ACC112 (cell line): Measurements from ENCODE around the gene VWDE.
"Not testable (repeated sequence)": the region's sequence is repeated elsewhere in the genome, so short reads cannot be mapped to it uniquely, and the experiment has no call there.

Source experiments
- H2AFZ ChIP-seq: fragments of 200-600 bp; sonication (generic); one replicate; pipeline ENCODE4 v1.6.0; 2017; ENCODE audit warnings: antibody characterized with exemption, low read length; ENCODE audit not compliant: unreplicated experiment
- H3K27ac ChIP-seq: fragments of 200-600 bp; sonication (generic); 2 replicates; pipeline ENCODE4 v1.5.1; 2014; ENCODE audit warnings: low read depth, mild to moderate bottlenecking, antibody characterized with exemption, low read length, moderate library complexity
- H3K27me3 ChIP-seq: fragments of 200-600 bp; sonication (generic); 2 replicates; pipeline ENCODE4 v1.6.1; 2014; ENCODE audit warnings: mild to moderate bottlenecking, antibody characterized with exemption, low read length, moderate library complexity, mixed read lengths; ENCODE audit not compliant: insufficient read depth
- H3K36me3 ChIP-seq: fragments of 200-600 bp; sonication (generic); 2 replicates; pipeline ENCODE4 v1.6.1; 2016; ENCODE audit warnings: mild to moderate bottlenecking, antibody characterized with exemption, low read length, moderate library complexity, mixed read lengths; ENCODE audit not compliant: insufficient read depth
- H3K4me1 ChIP-seq: fragments of 200-600 bp; sonication (generic); one replicate; pipeline ENCODE4 v1.6.1; 2016; ENCODE audit warnings: low read length, mixed read lengths; ENCODE audit not compliant: insufficient read depth, unreplicated experiment, control insufficient read depth
- H3K4me3 ChIP-seq: fragments of 200-600 bp; sonication (generic); 2 replicates; pipeline ENCODE4 v1.5.1; 2014; ENCODE audit warnings: mild to moderate bottlenecking, low read depth, low read length
- H3K79me2 ChIP-seq: fragments of 200-600 bp; sonication (generic); one replicate; pipeline ENCODE4 v1.6.0; 2016; ENCODE audit warnings: low read length; ENCODE audit not compliant: control insufficient read depth, unreplicated experiment, insufficient read depth

Gene VWDE

DNA sequence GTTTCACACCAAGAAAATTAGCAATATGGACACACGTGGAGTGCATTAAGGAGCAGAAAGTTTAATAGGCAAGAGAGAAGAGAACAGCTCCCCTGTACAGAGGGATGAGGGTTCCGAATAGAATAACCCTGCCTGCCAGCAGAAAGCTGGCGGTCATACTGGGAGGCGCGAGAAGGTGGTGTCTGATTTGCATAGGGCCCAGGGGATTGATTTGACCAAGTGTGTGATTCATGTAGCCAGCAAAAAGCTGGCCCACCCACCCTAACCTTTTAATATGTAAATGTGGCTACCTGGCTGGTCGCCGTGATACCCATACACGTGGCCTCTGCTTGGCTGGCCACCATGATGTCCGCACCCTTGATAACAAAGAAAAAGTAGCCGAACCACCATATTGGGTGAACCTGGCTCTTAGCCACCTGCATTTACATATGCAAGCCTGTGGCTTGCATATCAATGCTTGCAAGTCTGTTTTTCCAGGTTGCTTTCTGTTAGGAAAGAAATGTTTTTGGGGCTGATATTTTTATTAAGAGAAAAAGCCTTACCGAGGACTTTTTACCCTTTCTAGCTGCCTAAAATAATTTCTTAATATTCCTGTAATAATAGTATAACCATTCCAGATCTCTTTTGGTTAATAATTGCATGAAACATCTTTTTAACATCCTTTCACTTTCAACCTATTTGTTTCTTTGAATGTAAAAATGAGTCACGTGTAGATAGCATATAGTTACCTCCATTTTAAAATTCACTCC lies 20.5 kb upstream of the VWDE start:
- no peaks in the 10 kb centered on the region for H3K27me3 ChIP-seq
- no peaks in the 10 kb centered on the region for H3K36me3 ChIP-seq
- peak overlapping the region; percentile 54 for H3K27ac ChIP-seq
- peak overlapping the region; percentile 23 for H2AFZ ChIP-seq
- no peaks in the 10 kb centered on the region for H3K79me2 ChIP-seq
- H3K4me3 ChIP-seq: peak overlapping the region; percentile 54; the same call in 1 of the 2 replicates
- peaks cover 25% of the 10 kb centered on the region for H3K4me1 ChIP-seq

DNA sequence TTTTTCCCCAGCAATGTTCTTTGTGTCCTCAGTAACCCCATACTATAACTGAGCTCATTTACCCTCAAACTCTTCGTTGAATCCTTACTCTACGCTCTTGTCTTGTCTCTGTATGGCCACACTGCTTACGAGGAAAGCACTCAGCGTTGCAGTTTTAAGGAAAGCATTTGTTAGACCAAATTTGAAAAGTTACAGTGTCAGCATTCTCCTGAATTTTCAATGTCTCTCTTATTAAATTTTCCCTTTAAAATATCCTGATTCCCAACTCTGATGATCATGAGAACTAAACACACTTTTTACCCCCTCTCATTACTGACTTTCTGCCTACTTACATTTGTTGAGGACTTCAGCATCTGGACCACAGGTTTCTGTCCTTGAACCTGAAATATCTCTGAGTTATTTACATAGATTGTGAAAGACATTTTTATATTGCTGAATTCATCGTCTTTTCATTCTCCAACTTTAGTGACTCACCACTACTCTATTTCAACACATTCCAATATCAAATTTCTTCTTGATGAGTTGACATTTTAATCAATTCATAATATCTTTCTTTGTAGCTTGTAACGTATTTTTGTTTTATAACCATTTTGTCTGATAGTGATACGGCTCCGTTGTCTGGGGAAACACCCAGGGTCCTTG lies 19.8 kb upstream of the VWDE start:
- H3K4me1 ChIP-seq: peaks cover 25% of the 10 kb centered on the region
- H3K79me2 ChIP-seq: no peaks in the 10 kb centered on the region
- H3K36me3 ChIP-seq: no peaks in the 10 kb centered on the region
- H3K27ac ChIP-seq: peak overlapping the region; percentile 54
- peak overlapping the region; percentile 54; the same call in 1 of the 2 replicates for H3K4me3 ChIP-seq
- H3K27me3 ChIP-seq: no peaks in the 10 kb centered on the region
- H2AFZ ChIP-seq: peak overlapping the region; percentile 23

DNA sequence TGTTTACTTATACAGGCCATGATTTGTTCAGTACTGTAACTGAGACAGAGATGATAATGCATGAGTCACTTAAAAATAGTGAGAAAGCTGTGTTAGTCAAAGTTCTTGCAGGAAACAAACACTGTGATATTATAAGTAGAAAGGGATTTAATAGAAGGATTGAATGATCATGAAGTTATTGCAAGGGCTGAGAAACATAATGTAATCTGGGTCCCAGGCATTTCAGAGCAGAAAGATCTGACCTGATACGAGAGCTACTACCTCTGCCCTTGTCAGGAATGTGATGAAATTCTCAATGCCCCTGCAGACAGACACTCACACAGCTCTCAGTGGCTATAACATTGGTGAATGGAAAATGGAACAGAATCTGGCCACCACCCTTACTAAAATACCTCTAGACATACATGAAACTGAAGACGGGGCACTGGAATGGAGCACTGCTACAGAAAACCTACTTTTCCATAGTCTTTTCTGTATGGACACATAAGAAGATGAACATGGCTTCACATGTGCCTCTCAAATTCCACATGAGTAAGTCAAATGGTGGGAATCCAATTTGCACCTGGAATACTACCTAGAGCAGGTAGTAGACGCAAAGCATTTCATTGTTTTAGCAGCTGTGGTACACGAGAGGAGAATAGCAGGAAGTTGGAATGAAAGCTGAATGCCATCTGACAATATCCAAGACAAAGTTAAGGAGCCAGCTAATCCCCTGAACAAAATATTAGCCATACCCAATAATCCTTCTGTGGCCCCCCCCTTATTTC lies 19.1 kb upstream of the VWDE start:
- H2AFZ ChIP-seq: no peak overlapping the region
- peaks cover 25% of the 10 kb centered on the region for H3K4me1 ChIP-seq
- no peaks in the 10 kb centered on the region for H3K27me3 ChIP-seq
- no peaks in the 10 kb centered on the region for H3K36me3 ChIP-seq
- H3K4me3 ChIP-seq: peak overlapping the region; percentile 20; the same call in 1 of the 2 replicates
- H3K79me2 ChIP-seq: no peaks in the 10 kb centered on the region
- H3K27ac ChIP-seq: peak overlapping the region; percentile 54

DNA sequence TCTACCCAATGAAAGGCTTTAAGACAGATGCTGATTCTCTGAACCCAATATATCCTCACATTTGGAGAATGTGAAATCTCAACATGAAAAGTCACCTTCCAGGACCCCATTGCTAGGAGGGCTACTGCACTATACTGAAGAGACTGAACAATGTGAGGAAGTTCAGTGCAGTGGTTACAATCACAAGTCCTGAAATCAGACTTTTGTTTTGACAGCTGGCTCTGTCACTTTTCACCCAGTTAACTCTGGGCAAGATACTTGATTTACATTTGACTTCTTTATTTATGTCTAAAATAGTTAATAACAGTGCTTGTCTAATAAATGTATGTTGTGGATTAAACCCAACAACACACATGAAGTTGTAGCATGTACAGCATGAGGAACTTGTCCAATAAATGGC lies 14.8 kb upstream of the VWDE start:
- Histone ChIP-seq H3K27me3 (no peaks in the 10 kb centered on the region), H3K27ac (no peak overlapping the region), H3K4me1 (peaks cover 17% of the 10 kb centered on the region), H3K36me3 (no peaks in the 10 kb centered on the region), H2AFZ (no peak overlapping the region), H3K4me3 (no peak overlapping the region), H3K79me2 (no peaks in the 10 kb centered on the region)

DNA sequence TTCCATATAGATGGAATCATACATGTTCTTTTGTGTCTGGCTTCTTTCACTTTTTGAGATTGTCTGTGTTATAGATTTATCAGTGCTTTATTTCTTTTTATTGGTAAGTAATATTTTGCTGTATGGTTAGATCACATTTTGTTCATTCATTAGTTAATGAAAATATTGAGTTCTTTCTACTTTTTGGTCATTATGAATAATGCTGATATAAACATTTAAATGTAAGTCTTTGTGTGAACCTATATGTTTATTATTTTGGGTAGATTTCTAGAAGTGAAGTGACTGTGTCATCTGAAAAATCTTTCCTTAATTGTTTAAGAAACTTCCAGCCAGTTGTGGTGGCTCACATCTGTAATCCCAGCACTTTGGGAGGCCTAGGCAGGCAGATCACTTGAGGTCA lies 11.4 kb upstream of the VWDE start:
- H3K4me1 ChIP-seq: no peaks in the 10 kb centered on the region
- H3K79me2 ChIP-seq: no peaks in the 10 kb centered on the region
- H3K4me3 ChIP-seq: no peak overlapping the region
- no peak overlapping the region for H2AFZ ChIP-seq
- no peaks in the 10 kb centered on the region for H3K27me3 ChIP-seq
- H3K27ac ChIP-seq: no peak overlapping the region
- no peaks in the 10 kb centered on the region for H3K36me3 ChIP-seq

DNA sequence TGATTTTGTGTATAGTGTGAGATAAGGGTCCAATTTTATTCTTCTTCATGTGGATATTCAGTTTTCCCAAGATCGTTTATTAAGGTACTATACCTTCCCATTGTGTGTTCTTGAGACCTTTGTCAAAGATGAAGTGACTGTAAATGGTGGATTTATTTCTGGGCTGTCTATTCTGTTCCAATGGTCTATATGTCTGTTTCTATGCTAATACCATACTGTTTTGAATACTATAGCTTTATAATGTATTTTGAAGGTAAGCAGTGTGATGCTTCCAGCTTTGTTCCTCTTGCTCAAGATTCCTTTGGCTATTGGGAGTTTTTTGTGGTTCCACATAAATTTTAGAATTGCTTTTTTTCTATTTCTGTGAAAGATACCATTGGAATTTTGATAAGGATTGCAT lies 8.7 kb upstream of the VWDE start:
- no peaks in the 10 kb centered on the region for H3K27me3 ChIP-seq
- no peaks in the 10 kb centered on the region for H3K79me2 ChIP-seq
- H3K4me1 ChIP-seq: no peaks in the 10 kb centered on the region
- no peak overlapping the region for H3K27ac ChIP-seq
- no peak overlapping the region for H2AFZ ChIP-seq
- no peaks in the 10 kb centered on the region for H3K36me3 ChIP-seq
- H3K4me3 ChIP-seq: no peak overlapping the region

DNA sequence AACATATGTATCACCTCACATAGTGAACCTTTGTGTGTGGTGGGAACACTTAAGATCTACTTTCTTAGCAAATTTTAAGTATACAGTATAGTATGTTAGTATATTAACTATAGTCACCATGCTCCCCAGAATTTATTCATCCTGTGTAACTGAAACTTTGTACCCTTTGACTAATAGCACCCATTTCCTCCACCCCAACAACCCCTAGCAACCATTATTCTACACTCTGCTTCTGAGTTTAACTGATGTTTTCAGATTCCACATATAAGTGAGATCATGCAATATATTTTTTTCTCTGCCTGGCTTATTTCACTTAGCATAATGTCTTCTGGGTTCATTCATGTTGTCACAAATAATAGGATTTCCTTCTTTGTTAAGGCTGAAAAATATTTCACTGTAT lies 6.9 kb upstream of the VWDE start:
- no peak overlapping the region for H2AFZ ChIP-seq
- no peak overlapping the region for H3K27ac ChIP-seq
- no peak overlapping the region for H3K4me3 ChIP-seq
- H3K36me3 ChIP-seq: no peaks in the 10 kb centered on the region
- H3K79me2 ChIP-seq: no peaks in the 10 kb centered on the region
- H3K4me1 ChIP-seq: no peaks in the 10 kb centered on the region
- H3K27me3 ChIP-seq: no peaks in the 10 kb centered on the region

DNA sequence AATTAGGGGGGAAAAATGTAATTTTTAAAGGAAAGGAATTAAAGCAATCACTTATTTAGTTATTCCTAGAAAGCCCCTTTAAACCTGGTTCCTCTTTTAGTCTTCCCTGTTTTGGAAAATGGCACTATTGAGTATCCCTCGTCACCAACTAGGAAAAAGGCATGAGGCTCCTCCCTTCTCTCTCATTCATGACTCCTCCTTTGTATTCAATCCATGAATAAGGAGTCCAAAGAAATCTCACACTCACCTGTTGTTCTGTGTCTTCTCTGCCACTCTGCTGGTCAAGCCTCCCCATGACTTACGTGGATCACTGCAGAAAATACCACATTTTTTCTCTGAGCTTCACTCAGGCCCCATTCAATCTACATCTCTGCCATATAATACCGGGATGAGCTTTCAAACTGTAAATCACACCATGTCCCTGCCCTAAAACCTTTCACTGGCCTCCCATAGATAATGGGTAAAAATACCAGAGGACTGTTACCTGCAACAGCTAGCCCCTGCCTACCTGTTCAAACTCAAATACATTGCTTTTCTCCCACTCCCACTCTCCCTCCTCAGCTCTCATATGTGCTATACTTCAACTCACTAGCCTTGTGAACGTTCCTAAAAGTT lies 5.5 kb upstream of the VWDE start:
- no peaks in the 10 kb centered on the region for H3K4me1 ChIP-seq
- no peaks in the 10 kb centered on the region for H3K36me3 ChIP-seq
- no peaks in the 10 kb centered on the region for H3K79me2 ChIP-seq
- no peaks in the 10 kb centered on the region for H3K27me3 ChIP-seq
- H3K4me3 ChIP-seq: no peak overlapping the region
- H2AFZ ChIP-seq: no peak overlapping the region
- no peak overlapping the region for H3K27ac ChIP-seq

DNA sequence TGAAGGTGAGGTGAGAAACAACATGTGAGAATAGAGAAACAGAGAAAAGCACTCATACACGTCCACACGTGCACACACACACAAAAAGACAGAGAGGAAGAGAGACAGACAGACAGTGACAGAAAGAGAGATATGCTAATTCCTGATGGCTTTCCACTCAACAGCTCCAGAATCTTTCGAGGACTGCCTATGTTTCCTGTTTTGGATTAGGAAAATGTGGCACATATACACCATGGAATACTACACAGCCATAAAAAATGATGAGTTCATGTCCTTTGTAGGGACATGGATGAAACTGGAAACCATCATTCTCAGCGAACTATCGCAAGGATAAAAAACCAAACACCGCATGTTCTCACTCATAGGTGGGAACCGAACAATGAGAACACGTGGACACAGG lies 4.0 kb upstream of the VWDE start:
- H3K4me3 ChIP-seq, H3K27me3 ChIP-seq, H3K27ac ChIP-seq, H2AFZ ChIP-seq, H3K4me1 ChIP-seq, H3K79me2 ChIP-seq, H3K36me3 ChIP-seq: not testable (repeated sequence)

DNA sequence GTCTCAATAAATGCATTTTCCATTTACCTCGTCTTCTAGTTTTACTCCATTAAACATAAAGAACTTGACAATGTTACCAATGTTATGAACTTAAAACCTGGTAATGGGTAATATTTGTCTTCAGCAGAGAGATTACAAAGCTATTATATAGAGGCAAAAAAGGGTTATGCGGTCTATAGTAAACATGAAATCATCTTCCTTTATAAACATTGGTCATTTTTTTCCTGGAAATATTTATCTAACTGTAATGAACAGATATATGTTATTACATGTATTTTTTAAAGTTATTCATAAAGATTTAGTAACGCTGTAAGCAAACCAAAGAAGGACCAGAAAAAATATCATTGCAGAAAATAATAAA lies 1.3 kb downstream of the VWDE start:
- H3K27me3 ChIP-seq: peaks cover 24% of the 10 kb centered on the region
- no peak overlapping the region for H2AFZ ChIP-seq
- H3K79me2 ChIP-seq: no peaks in the 10 kb centered on the region
- H3K36me3 ChIP-seq: no peaks in the 10 kb centered on the region
- no peak overlapping the region for H3K27ac ChIP-seq
- H3K4me1 ChIP-seq: no peaks in the 10 kb centered on the region
- no peak overlapping the region; the same call in 1 of the 2 replicates for H3K4me3 ChIP-seq
